ENCODE data around the gene TDRD12.
"Not testable (repeated sequence)": the region's sequence is repeated elsewhere in the genome, so short reads cannot be mapped to it uniquely, and the experiment has no call there.

The TDRD12 gene

DNA sequence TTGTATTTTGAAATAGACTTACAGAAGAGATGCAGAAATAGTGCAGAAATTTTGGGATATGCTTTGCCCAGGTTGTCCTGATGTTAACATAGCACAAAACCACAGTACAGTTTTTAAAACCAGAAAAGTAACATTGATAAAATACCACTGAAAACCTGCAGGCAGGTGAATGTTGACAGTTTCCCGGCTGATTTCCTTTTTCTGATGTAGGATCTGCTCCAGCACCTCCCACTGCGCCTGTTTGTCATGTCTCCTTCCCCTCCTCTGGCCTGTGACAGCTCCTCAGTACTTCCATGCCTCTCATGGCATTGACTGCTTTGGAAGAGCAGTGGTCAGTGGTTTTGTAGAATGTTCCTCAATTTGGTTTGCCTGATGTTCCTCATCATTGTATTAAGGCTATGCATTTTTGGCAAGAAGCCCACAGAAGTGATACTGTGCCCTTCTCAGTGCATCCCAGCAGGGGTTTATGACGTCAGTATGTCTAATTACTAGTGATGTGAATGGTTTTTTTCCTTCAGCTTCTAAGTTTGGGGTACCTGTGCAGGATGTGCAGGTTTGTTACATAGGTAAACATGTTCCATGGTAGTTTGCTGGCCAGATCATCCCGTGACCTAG lies 31.0 kb downstream of the TDRD12 start:
- DNase-seq: no peak

GRCh38 chr19:32751066-32751465 lies 31.5 kb downstream of the TDRD12 start:
- DNase-seq: no peak

DNA sequence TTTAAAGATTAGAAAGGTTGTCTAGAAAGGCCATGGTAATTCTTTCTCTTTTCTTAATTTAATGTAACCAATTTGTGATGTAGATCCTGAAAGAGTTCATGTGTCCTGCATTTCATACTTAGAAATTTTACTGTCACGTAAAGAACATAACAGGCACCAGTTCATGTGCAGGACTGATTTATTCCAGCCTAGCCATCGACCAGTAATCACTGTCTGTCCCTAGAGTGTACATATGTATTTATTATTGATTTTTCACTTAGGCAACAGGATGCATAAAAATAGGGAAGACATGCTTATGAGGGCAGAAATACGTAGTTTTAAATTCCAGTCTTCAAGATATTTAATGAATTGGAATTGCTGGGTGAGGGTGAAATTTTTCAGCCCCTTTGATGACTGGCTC lies 37.6 kb downstream of the TDRD12 start:
- no peak for DNase-seq

DNA sequence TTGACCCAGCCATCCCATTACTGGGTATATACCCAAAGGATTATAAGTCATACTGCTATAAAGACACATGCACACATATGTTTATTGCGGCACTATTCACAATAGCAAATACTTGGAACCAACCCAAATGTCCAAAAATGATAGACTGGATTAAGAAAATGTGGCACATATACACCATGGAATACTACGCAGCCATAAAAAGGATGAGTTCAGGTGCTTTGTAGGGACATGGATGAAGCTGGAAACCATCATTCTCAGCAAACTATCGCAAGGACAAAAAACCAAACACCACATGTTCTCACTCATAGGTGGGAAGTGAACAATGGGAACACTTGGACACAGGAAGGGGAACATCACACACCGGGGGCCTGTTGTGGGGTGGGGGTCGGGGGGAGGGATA lies 45.8 kb downstream of the TDRD12 start:
- DNase-seq: not testable (repeated sequence)

- DNase-seq: no peak
Observed at GRCh38 chr19:32767951-32768679, 48.5 kb downstream of the TDRD12 start.

DNA sequence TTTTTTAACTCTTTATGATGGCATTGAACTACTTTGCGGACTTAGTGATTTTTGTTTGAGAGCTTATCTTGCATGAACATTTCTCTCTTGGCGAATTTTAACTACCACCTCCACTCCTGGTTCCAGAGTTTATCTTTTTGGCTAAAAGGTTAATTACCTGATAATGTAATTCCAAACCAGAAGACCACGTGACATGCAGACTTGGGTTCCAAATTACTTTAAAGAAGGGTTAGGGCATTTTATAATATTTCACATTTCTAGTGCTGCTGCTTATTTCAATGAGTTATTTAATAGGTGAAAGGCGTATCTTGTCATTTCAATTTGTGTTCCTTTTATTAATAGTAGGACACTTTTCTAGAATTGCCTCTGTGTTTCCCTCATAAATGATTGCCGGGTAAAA lies 52.0 kb downstream of the TDRD12 start:
- no peak for DNase-seq

GRCh38 chr19:32773126-32773525 lies 53.6 kb downstream of the TDRD12 start:
- no peak for DNase-seq

DNA sequence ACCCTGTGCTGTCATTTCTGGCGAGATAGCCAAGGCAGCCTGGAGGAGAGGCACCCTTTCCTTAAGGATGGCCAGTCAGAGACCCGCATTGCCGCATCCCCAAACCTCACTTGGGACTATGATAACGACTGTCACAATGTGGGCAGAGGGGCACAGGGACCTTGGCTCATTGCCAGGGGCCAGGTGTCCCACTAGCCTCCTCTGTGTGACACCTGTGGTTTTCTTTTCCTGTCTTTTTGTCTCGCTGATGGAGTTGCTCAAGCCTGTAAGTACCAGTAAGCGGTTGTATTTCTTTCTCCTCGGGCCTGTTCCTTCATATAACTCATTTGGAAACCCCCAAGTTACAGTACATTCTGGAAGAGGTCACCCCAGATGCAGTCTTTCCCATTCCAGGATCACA lies 59.5 kb downstream of the TDRD12 start:
- no peak for DNase-seq

- DNase-seq: no peak
Observed at GRCh38 chr19:32781280-32781679, 61.7 kb downstream of the TDRD12 start.

GRCh38 chr19:32782089-32782488 lies 62.5 kb downstream of the TDRD12 start:
- DNase-seq: not testable (repeated sequence)

DNA sequence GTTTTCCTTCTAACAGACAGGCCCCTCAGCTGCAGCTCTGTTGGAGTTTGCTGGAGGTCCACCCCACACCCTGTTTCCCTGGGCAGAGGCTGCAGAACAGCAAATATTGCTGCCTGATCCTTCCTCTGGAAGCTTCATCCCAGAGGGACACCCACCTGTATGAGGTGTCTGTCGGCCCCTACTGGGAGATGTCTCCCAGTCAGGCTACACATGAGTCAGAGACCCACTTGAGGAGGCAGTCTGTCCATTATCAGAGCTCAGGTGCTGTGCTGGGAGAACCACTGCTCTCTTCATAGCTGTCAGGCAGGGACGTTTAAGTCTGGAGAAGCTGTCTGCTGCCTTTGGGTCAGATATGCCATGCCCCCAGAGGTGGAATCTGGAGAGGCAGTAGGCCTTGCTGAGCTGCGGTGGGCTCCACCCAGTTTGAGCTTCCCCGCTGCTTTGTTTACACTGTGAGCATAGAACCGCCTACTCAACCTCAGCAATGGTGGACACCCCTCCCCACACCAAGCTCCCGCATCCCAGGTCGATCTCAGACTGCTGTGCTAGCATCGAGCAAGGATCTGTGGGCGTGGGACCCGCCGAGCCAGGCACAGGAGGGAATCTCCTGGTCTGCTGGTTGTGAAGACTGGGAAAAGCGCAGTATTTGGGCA lies 67.7 kb downstream of the TDRD12 start:
- DNase-seq: not testable (repeated sequence)

DNA sequence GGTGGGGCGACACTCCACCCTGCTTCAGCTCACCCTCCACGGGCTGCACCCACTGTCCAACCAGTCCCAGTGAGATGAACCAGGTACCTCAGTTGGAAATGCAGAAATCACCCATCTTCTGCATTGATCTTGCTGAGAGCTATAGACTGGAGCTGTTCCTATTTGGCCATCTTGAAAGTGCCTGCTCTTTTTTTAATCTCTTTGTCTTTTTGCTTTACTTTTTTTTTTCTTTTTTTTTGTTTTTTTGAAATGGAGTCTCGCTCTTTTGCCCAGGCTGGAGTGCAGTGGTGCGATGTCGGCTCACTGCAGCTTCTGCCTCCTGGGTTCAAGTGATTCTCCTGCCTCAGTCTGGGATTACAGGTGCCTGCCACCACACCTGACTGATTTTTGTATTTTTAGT lies 68.3 kb downstream of the TDRD12 start:
- not testable (repeated sequence) for DNase-seq

- DNase-seq: no peak
Observed at GRCh38 chr19:32789429-32789828, 69.9 kb downstream of the TDRD12 start.

- no peak for DNase-seq
Observed at GRCh38 chr19:32798201-32798600, 78.6 kb downstream of the TDRD12 start.

- DNase-seq: no peak
Observed at GRCh38 chr19:32800191-32800590, 80.6 kb downstream of the TDRD12 start.

- DNase-seq: no peak
Observed at GRCh38 chr19:32800754-32801153, 81.2 kb downstream of the TDRD12 start.

- no peak for DNase-seq
Observed at GRCh38 chr19:32802840-32803239, 83.3 kb downstream of the TDRD12 start.

GRCh38 chr19:32808236-32808635 lies 88.7 kb downstream of the TDRD12 start:
- DNase-seq: no peak

DNA sequence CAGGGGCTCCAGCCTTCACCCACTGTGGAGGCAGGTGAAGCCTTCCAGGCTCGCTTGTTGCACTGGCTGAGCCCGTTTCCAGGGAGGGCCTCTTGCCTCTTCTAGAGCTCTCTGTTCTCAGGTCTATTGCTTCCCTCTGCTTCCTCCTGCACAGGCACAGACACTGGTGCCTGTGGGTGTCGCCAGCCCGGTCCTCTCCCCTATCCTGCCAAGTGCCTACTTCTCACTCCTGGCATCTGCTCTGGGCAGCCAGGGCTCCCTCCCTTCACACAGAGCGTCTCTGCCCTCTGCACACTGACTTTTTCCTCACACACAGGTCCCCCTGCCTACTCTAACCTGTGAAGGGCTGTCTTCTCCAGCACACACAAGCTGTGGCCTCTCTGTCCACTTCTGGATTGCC lies 89.7 kb downstream of the TDRD12 start:
- DNase-seq: peak in 1 of 6 experiments; percentile 8

DNA sequence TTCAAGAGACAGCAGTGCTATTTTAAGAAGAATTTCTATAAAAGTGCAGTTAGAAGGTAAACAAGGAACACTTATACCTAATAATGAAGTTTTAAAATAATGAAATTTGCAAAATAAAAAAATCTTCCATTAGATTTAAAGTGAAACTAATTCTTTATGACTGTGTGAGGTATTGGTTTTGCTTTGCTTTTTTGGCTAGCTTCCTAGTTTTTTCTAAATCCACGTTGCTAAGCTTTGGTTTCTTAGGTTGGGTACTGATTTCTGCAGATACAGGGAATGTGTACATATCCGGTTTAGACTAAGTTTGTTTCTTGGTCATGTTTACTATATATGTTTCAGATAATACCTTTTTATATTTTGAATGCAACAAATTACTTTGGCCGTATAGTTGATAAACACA lies 90.2 kb downstream of the TDRD12 start:
- no peak for DNase-seq

GRCh38 chr19:32810452-32810851 lies 90.9 kb downstream of the TDRD12 start:
- no peak for DNase-seq

- DNase-seq: no peak
Observed at GRCh38 chr19:32811151-32811550, 91.6 kb downstream of the TDRD12 start.

- no peak for DNase-seq
Observed at GRCh38 chr19:32812036-32812435, 92.5 kb downstream of the TDRD12 start.

- no peak for DNase-seq
Observed at GRCh38 chr19:32812571-32812970, 93.0 kb downstream of the TDRD12 start.

Measured in stimulated activated naive CD4-positive, alpha-beta T cell (primary cell).